Stimulated activated naive CD4-positive, alpha-beta T cell (primary cell): ENCODE results near the gene ANGPT4.
"Not testable (repeated sequence)": the region's sequence is repeated elsewhere in the genome, so short reads cannot be mapped to it uniquely, and the experiment has no call there.

Experiments
- DNase-seq, 6 experiments: peaks; one replicate each; lab custom pipeline; 2025; lab: John Stamatoyannopoulos, UW

Gene ANGPT4

GRCh38 chr20:906001-906520, 10.1 kb downstream of the ANGPT4 start:
- no peak for DNase-seq

- no peak for DNase-seq
Measured at GRCh38 chr20:905396-905961, 10.7 kb downstream of the ANGPT4 start.

GRCh38 chr20:904039-904545, 12.0 kb downstream of the ANGPT4 start:
- DNase-seq, result no peak

GRCh38 chr20:897436-897835, 18.7 kb downstream of the ANGPT4 start:
- DNase-seq, result not testable (repeated sequence)

GRCh38 chr20:896501-897025, 19.6 kb downstream of the ANGPT4 start:
- DNase-seq, result no peak

GRCh38 chr20:892371-892770, 23.8 kb downstream of the ANGPT4 start:
- not testable (repeated sequence) for DNase-seq

- no peak for DNase-seq
Measured at GRCh38 chr20:891706-892080, 24.4 kb downstream of the ANGPT4 start.

- no peak for DNase-seq
Measured at GRCh38 chr20:891058-891705, 25.0 kb downstream of the ANGPT4 start.

- DNase-seq, result no peak
Measured at GRCh38 chr20:890666-891057, 25.5 kb downstream of the ANGPT4 start.

- no peak for DNase-seq
Measured at GRCh38 chr20:889932-890463, 26.1 kb downstream of the ANGPT4 start.

GRCh38 chr20:889106-889505, 27.0 kb downstream of the ANGPT4 start:
- DNase-seq, result no peak

GRCh38 chr20:888057-888456, 28.1 kb downstream of the ANGPT4 start:
- DNase-seq, result no peak

GRCh38 chr20:887137-887536, 29.0 kb downstream of the ANGPT4 start:
- no peak for DNase-seq

- DNase-seq, result no peak
Measured at GRCh38 chr20:884983-885952, 30.9 kb downstream of the ANGPT4 start.

GRCh38 chr20:881783-882144, 34.4 kb downstream of the ANGPT4 start:
- no peak for DNase-seq

GRCh38 chr20:881051-881782, 34.9 kb downstream of the ANGPT4 start:
- DNase-seq, result no peak

GRCh38 chr20:879626-880025, 36.5 kb downstream of the ANGPT4 start:
- DNase-seq, result no peak

- peak in 2 of 6 experiments; percentile 4 to 25 for DNase-seq
Measured at GRCh38 chr20:878511-879307, 37.4 kb downstream of the ANGPT4 start.

- DNase-seq, result no peak
Measured at GRCh38 chr20:877814-878213, 38.3 kb downstream of the ANGPT4 start.

GRCh38 chr20:875115-875514, 41.0 kb downstream of the ANGPT4 start:
- no peak for DNase-seq
